ENCODE data around the gene CCDC106.

- TF ChIP-seq CTCF (conservative IDR thresholded peaks at IDR 0.05; ENCODE audit: low read length) (no peak), EZH2phosphoT487 (IDR thresholded peaks at IDR 0.05; ENCODE audit: borderline replicate concordance, low read depth, low read length) (no peak)
Measured at GRCh38 chr19:55679343-55680257, 31.6 kb downstream of the CCDC106 start.

All from OCI-LY7 (cell line).